ENCODE results near the gene LEF1.

LEF1 gene

GRCh38 chr4:108113229-108113628 is 55.5 kb downstream of the LEF1 start:
- DNase-seq (ENCODE audit: low read depth): no peak

GRCh38 chr4:108111781-108112180 is 57.0 kb downstream of the LEF1 start:
- no peak for DNase-seq (ENCODE audit: low read depth)

- no peak for DNase-seq (ENCODE audit: low read depth)
Observed at GRCh38 chr4:108110450-108110849, 58.3 kb downstream of the LEF1 start.

- no peak for DNase-seq (ENCODE audit: low read depth)
Observed at GRCh38 chr4:108109997-108110416, 58.7 kb downstream of the LEF1 start.

- DNase-seq (ENCODE audit: low read depth): no peak
Observed at GRCh38 chr4:108109111-108109510, 59.6 kb downstream of the LEF1 start.

- DNase-seq (ENCODE audit: low read depth): no peak
Observed at GRCh38 chr4:108107729-108108382, 60.9 kb downstream of the LEF1 start.

- DNase-seq (ENCODE audit: low read depth): no peak
Observed at GRCh38 chr4:108107101-108107500, 61.6 kb downstream of the LEF1 start.

- DNase-seq (ENCODE audit: low read depth): no peak
Observed at GRCh38 chr4:108106186-108106585, 62.5 kb downstream of the LEF1 start.

GRCh38 chr4:108103099-108103862 is 65.5 kb downstream of the LEF1 start:
- DNase-seq (ENCODE audit: low read depth): no peak

GRCh38 chr4:108100827-108101226 is 67.9 kb downstream of the LEF1 start:
- DNase-seq (ENCODE audit: low read depth): no peak

GRCh38 chr4:108099838-108100237 is 68.9 kb downstream of the LEF1 start:
- DNase-seq (ENCODE audit: low read depth): no peak

- no peak for DNase-seq (ENCODE audit: low read depth)
Observed at GRCh38 chr4:108097990-108098553, 70.7 kb downstream of the LEF1 start.

GRCh38 chr4:108094923-108095482 is 73.7 kb downstream of the LEF1 start:
- DNase-seq (ENCODE audit: low read depth): no peak

- no peak for DNase-seq (ENCODE audit: low read depth)
Observed at GRCh38 chr4:108094131-108094530, 74.6 kb downstream of the LEF1 start.

GRCh38 chr4:108092288-108092687 is 76.4 kb downstream of the LEF1 start:
- no peak for DNase-seq (ENCODE audit: low read depth)

GRCh38 chr4:108087293-108087967 is 81.3 kb downstream of the LEF1 start:
- DNase-seq (ENCODE audit: low read depth): no peak

- DNase-seq (ENCODE audit: low read depth): no peak
Observed at GRCh38 chr4:108081256-108081655, 87.5 kb downstream of the LEF1 start.

- no peak for DNase-seq (ENCODE audit: low read depth)
Observed at GRCh38 chr4:108080747-108081146, 88.0 kb downstream of the LEF1 start.

- no peak for DNase-seq (ENCODE audit: low read depth)
Observed at GRCh38 chr4:108078024-108078733, 90.6 kb downstream of the LEF1 start.

- DNase-seq (ENCODE audit: low read depth): no peak
Observed at GRCh38 chr4:108072300-108072699, 96.4 kb downstream of the LEF1 start.

GRCh38 chr4:108070775-108071174 is 98.0 kb downstream of the LEF1 start:
- DNase-seq (ENCODE audit: low read depth): no peak

- DNase-seq (ENCODE audit: low read depth): peak; percentile 75
Observed at GRCh38 chr4:108068442-108068841, 100.3 kb downstream of the LEF1 start.

Data from fibroblast of gingiva (primary cell).